Measurements from ENCODE around the gene MCCC1. TPM values are rescaled to one million over a fixed set of nuclear protein-coding genes. Genes with fewer than 3 reads are reported as not detected.
"Not testable (repeated sequence)": the region's sequence is repeated elsewhere in the genome, so short reads cannot be mapped to it uniquely, and the experiment has no call there.

Gene MCCC1
- total RNA-seq, 2 donors from 2014 or later, result 20.7 to 44.2 TPM

DNA sequence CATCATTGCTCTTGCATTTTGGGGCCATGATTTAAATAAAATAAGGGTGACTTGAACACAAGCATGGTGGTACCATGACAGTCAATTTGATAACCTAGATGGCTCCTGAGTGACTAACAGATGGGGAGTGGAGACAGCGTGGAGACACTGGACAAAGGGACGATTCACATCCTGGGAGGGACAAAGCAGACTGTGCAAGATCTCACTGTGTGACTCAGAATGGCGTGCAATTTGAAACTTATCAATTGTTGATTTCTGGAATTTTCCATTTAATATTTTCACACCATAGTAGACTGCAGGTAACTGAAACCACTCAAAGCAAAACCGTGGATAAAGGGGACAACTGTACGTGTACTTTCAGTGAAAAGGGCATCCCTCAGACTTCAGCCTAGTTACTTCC lies 25.5 kb downstream of the MCCC1 start:
- Histone ChIP-seq H3K4me3 (no peak overlapping the region), H3K9me3 (no peaks in the 10 kb centered on the region), H3K4me1 (no peaks in the 10 kb centered on the region), H3K36me3 (peaks cover 28% of the 10 kb centered on the region), H3K27ac (no peak overlapping the region), H3K27me3 (no peaks in the 10 kb centered on the region)
- DNase-seq (ENCODE audit: low spot score), result no peak
- TF ChIP-seq, protein P1, sequence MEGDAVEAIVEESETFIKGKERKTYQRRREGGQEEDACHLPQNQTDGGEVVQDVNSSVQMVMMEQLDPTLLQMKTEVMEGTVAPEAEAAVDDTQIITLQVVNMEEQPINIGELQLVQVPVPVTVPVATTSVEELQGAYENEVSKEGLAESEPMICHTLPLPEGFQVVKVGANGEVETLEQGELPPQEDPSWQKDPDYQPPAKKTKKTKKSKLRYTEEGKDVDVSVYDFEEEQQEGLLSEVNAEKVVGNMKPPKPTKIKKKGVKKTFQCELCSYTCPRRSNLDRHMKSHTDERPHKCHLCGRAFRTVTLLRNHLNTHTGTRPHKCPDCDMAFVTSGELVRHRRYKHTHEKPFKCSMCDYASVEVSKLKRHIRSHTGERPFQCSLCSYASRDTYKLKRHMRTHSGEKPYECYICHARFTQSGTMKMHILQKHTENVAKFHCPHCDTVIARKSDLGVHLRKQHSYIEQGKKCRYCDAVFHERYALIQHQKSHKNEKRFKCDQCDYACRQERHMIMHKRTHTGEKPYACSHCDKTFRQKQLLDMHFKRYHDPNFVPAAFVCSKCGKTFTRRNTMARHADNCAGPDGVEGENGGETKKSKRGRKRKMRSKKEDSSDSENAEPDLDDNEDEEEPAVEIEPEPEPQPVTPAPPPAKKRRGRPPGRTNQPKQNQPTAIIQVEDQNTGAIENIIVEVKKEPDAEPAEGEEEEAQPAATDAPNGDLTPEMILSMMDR (IDR thresholded peaks at IDR 0.05), result no peak

DNA sequence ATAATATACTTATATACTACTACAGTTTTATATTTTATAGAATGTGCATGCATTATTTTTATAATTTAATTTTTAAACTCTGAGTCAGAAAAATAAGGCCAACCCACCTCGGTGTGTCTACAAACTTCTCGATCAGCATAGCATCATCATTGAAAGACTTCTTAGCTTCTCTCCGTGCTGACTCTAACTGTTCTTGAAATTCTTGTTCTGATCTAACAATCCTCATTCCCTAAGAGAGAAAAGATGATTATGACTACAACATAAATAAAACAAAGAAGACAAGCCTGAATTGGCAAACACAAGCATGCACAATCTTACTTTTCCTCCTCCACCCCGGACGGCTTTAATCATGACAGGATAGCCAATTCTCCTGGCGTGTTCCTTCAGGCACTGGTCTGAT lies 28.4 kb downstream of the MCCC1 start:
- H3K9me3 ChIP-seq, result no peaks in the 10 kb centered on the region
- TF ChIP-seq, protein P1 (IDR thresholded peaks at IDR 0.05), result no peak
- peaks cover 28% of the 10 kb centered on the region for H3K36me3 ChIP-seq
- H3K27me3 ChIP-seq, result no peaks in the 10 kb centered on the region
- no peak overlapping the region for H3K27ac ChIP-seq
- no peak for DNase-seq (ENCODE audit: low spot score)
- H3K4me1 ChIP-seq, result no peaks in the 10 kb centered on the region
- no peak overlapping the region for H3K4me3 ChIP-seq

DNA sequence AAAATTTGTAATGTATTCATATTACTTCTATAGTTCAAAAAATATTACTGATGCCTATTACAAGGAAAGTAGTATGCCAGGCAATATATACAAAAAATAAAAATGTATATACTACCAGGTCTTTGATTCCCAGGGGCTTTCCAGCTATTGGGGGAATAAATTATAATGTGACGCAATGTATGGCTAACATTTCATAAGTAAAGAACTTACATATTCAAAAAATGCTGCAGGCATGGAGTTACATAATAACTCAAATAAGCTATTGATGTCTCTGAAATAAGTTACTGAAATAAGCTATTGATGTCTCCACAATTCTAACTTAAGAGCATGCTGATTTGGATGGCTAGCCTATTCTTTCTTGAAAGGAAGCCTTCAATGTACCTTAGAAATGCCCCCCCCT lies 30.2 kb downstream of the MCCC1 start:
- Histone ChIP-seq H3K27ac (no peak overlapping the region), H3K4me3 (no peak overlapping the region), H3K4me1 (no peaks in the 10 kb centered on the region), H3K9me3 (no peaks in the 10 kb centered on the region), H3K27me3 (no peaks in the 10 kb centered on the region), H3K36me3 (peaks cover 28% of the 10 kb centered on the region)
- TF ChIP-seq, protein P1 (IDR thresholded peaks at IDR 0.05), result no peak
- no peak for DNase-seq (ENCODE audit: low spot score)

GRCh38 chr3:183066891-183067290 lies 32.4 kb downstream of the MCCC1 start:
- DNase-seq (ENCODE audit: low spot score); H3K27me3 ChIP-seq; H3K27ac ChIP-seq; H3K4me3 ChIP-seq; H3K9me3 ChIP-seq; H3K4me1 ChIP-seq: not testable (repeated sequence)
- peaks cover 24% of the 10 kb centered on the region for H3K36me3 ChIP-seq

DNA sequence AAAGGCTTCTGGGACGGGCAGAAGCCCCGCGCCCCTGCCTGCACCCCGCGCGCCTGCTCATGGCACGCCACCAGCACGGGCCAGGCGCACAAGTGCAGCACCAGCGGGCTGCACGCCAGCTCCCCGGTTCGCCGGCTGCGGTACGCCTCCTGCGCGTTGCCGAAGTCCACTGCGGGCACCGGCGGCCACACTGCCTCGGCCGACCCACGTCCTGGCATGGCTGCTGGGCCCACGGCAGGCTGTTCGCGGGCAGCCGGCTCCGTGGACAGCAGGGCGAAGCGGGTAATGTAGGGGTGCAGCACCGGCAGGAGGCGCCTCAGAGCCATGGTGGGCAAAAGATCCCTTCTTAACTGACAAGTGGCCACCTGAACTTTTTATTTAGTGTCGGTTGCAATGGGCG lies 34.8 kb downstream of the MCCC1 start:
- Histone ChIP-seq H3K36me3 (peaks cover 6% of the 10 kb centered on the region), H3K27me3 (no peaks in the 10 kb centered on the region), H3K9me3 (no peaks in the 10 kb centered on the region), H3K4me1 (no peaks in the 10 kb centered on the region), H3K4me3 (no peak overlapping the region), H3K27ac (no peak overlapping the region)
- TF ChIP-seq, protein P1 (IDR thresholded peaks at IDR 0.05), result no peak
- no peak for DNase-seq (ENCODE audit: low spot score)

- H3K27ac ChIP-seq, result no peak overlapping the region
- no peak overlapping the region for H3K4me3 ChIP-seq
- no peak for DNase-seq (ENCODE audit: low spot score)
These were observed 37.7 kb downstream of the MCCC1 start for GRCh38 chr3:183061391-183062172.

More at GRCh38 chr3:183061391-183062172, 37.7 kb downstream of the MCCC1 start:
- Histone ChIP-seq H3K36me3 (peaks cover 8% of the 10 kb centered on the region), H3K9me3 (no peaks in the 10 kb centered on the region), H3K27me3 (no peaks in the 10 kb centered on the region), H3K4me1 (no peaks in the 10 kb centered on the region)
- TF ChIP-seq, protein P1 (IDR thresholded peaks at IDR 0.05), result no peak

Measured in right atrium auricular region (tissue), 2 donors.